ENCODE measurements around the gene SLC4A3. TPM values are rescaled to one million over a fixed set of nuclear protein-coding genes. Genes with fewer than 3 reads are reported as not detected.

SLC4A3 gene
- total and polyA plus RNA-seq, 2 donors (not counting 3 experiments of a cell fraction or from before 2014, with no cell fraction given): 0.29 to 0.35 TPM

DNA sequence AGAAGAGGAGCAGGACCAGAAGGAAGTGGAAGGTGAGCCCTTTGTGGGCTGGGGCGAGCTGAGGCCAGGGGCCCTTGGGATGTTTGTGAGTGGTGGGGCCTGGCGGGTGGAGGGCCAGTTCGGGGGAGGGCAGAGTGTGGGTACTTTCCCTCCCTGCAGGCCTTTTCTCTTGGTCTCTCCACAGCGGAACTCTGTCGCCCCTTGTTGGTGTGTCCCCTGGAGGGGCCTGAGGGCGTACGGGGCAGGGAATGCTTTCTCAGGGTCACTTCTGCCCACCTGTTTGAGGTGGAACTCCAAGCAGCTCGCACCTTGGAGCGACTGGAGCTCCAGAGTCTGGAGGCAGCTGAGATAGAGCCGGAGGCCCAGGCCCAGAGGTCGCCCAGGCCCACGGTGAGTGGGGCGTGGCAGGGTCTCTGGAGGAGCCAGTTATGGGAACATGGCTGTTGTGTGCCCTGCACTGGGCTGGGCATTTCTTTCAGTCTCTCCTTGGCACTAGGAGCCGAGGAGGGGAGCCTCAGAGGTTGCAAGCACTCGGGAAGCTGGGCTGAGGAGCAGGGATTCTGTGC is 18.9 kb upstream of the SLC4A3 start:
- Histone ChIP-seq H3K9me1 (replicated peaks; ENCODE audit: control insufficient read depth, extremely low read depth, insufficient read depth, low read length) (no peaks in the 10 kb centered on the region), H3K9me3 (replicated peaks; ENCODE audit: control insufficient read depth, insufficient read depth, low read length) (no peaks in the 10 kb centered on the region), H3K27ac (ENCODE audit: insufficient read depth, low read depth, low read length) (no peak overlapping the region), H3K36me3 (ENCODE audit: control insufficient read depth in 2 of 2, extremely low read depth in 1 of 2, insufficient read depth in 2 of 2, low read length in 2 of 2) (peaks cover 2 to 14% of the 10 kb centered on the region in 2 experiments), H3K9ac (replicated peaks; ENCODE audit: extremely low read depth, insufficient read depth, low read length) (no peak overlapping the region), H3K79me2 (ENCODE audit: control insufficient read depth, insufficient read depth, low read length) (no peaks in the 10 kb centered on the region), H3K4me3 (replicated peaks in 1 of 3; ENCODE audit: insufficient read depth in 1 of 3, low read depth in 1 of 3, low read length in 3 of 3) (no peak overlapping the region), H3K4me1 (ENCODE audit: control insufficient read depth, extremely low read depth, insufficient read depth, low read length) (no peaks in the 10 kb centered on the region), H4K20me1 (replicated peaks; ENCODE audit: control insufficient read depth, extremely low read depth, insufficient read depth, low read length) (no peaks in the 10 kb centered on the region), H2AFZ (ENCODE audit: low read depth, low read length) (no peak overlapping the region), H3K4me2 (ENCODE audit: insufficient read depth, low read length) (no peak overlapping the region), H3K27me3 (ENCODE audit: control insufficient read depth in 2 of 2, insufficient read depth in 2 of 2, low read length in 2 of 2) (no peaks in the 10 kb centered on the region)
- FAIRE-seq: no peak
- POLR2A ChIA-PET: no interaction called here
- intact Hi-C loops (cut with micrococcal nuclease) (no loop called here), dilution Hi-C loops (cut with MboI; ENCODE audit: extremely low pct_ligation_motif_present, low sequenced_read_pairs) (no loop called here)
- BruUV-seq (replicated peaks): no TSS peak
- no peak for TF ChIP-seq FOS (IDR thresholded peaks at IDR 0.05; ENCODE audit: borderline replicate concordance, insufficient read depth, low read length)
- no peak for DNase-seq (ENCODE audit: low read depth, low spot score)
- CTCF ChIA-PET: no interaction called here

DNA sequence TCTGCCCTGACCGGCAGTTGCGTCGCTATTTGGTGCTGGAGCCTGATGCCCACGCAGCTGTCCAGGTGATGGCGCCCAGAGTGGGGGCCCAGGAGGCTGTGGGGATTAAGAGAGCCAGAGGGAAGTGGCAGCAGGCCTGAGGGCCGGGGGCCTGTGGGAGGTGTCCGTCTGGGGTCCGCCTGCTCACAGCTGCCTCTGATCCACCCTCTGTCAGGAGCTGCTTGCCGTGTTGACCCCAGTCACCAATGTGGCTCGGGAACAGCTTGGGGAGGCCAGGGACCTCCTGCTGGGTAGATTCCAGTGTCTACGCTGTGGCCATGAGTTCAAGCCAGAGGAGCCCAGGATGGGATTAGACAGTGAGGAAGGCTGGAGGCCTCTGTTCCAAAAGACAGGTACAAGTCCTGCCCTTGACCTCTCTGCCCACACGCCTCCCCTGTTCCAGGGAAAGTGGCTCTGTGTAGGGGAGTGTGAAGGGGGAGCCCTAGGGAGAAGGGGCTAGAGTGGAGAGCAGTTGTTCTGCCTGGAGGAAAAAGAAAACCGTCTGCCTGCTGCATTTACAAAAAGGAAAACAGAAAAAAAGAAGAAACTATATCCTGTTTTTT is 18.2 kb upstream of the SLC4A3 start:
- H3K9me3 ChIP-seq (replicated peaks; ENCODE audit: control insufficient read depth, insufficient read depth, low read length): no peaks in the 10 kb centered on the region
- peaks cover 2 to 17% of the 10 kb centered on the region in 2 experiments for H3K36me3 ChIP-seq (ENCODE audit: control insufficient read depth in 2 of 2, extremely low read depth in 1 of 2, insufficient read depth in 2 of 2, low read length in 2 of 2)
- intact Hi-C loops (cut with micrococcal nuclease): no loop called here
- H3K79me2 ChIP-seq (ENCODE audit: control insufficient read depth, insufficient read depth, low read length): no peaks in the 10 kb centered on the region
- dilution Hi-C loops (cut with MboI; ENCODE audit: extremely low pct_ligation_motif_present, low sequenced_read_pairs): no loop called here
- H3K4me1 ChIP-seq (ENCODE audit: control insufficient read depth, extremely low read depth, insufficient read depth, low read length): no peaks in the 10 kb centered on the region
- H3K4me3 ChIP-seq (replicated peaks in 1 of 3; ENCODE audit: insufficient read depth in 1 of 3, low read depth in 1 of 3, low read length in 3 of 3): no peak overlapping the region
- no peaks in the 10 kb centered on the region for H4K20me1 ChIP-seq (replicated peaks; ENCODE audit: control insufficient read depth, extremely low read depth, insufficient read depth, low read length)
- no peak for FAIRE-seq
- TF ChIP-seq POLR2AphosphoS5 (IDR thresholded peaks at IDR 0.05; ENCODE audit: insufficient read depth, low read depth, low read length) (no peak), GATA2 (IDR thresholded peaks at IDR 0.05; ENCODE audit: insufficient read depth, insufficient read length, low read depth, low read length) (no peak), FOS (IDR thresholded peaks at IDR 0.05; ENCODE audit: borderline replicate concordance, insufficient read depth, low read length) (no peak)
- TF ChIP-seq, protein P1, sequence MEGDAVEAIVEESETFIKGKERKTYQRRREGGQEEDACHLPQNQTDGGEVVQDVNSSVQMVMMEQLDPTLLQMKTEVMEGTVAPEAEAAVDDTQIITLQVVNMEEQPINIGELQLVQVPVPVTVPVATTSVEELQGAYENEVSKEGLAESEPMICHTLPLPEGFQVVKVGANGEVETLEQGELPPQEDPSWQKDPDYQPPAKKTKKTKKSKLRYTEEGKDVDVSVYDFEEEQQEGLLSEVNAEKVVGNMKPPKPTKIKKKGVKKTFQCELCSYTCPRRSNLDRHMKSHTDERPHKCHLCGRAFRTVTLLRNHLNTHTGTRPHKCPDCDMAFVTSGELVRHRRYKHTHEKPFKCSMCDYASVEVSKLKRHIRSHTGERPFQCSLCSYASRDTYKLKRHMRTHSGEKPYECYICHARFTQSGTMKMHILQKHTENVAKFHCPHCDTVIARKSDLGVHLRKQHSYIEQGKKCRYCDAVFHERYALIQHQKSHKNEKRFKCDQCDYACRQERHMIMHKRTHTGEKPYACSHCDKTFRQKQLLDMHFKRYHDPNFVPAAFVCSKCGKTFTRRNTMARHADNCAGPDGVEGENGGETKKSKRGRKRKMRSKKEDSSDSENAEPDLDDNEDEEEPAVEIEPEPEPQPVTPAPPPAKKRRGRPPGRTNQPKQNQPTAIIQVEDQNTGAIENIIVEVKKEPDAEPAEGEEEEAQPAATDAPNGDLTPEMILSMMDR (IDR thresholded peaks at IDR 0.05; ENCODE audit: extremely low read depth in 1 of 2, insufficient read depth in 1 of 2, low read depth in 1 of 2, low read length in 2 of 2): no peak
- TF ChIP-seq, protein P2, sequence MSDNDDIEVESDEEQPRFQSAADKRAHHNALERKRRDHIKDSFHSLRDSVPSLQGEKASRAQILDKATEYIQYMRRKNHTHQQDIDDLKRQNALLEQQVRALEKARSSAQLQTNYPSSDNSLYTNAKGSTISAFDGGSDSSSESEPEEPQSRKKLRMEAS (IDR thresholded peaks at IDR 0.05; ENCODE audit: insufficient read depth, insufficient read length): no peak
- no peaks in the 10 kb centered on the region for H3K27me3 ChIP-seq (ENCODE audit: control insufficient read depth in 2 of 2, insufficient read depth in 2 of 2, low read length in 2 of 2)
- ChIA-PET CTCF (interaction anchor here (1.7 kb wide), 1 partner anchor 47 kb away, joined by 4 read pairs; no protein-coding TSS in a partner anchor), POLR2A (no interaction called here)
- H3K9me1 ChIP-seq (replicated peaks; ENCODE audit: control insufficient read depth, extremely low read depth, insufficient read depth, low read length): no peaks in the 10 kb centered on the region
- no peak overlapping the region for H3K9ac ChIP-seq (replicated peaks; ENCODE audit: extremely low read depth, insufficient read depth, low read length)
- H3K27ac ChIP-seq (ENCODE audit: insufficient read depth, low read depth, low read length): no peak overlapping the region
- H2AFZ ChIP-seq (ENCODE audit: low read depth, low read length): no peak overlapping the region
- no TSS peak for BruUV-seq (replicated peaks)
- H3K4me2 ChIP-seq (ENCODE audit: insufficient read depth, low read length): no peak overlapping the region
- no peak for DNase-seq (ENCODE audit: low read depth, low spot score)
